Activated CD8-positive, alpha-beta memory T cell treated with anti-CD3 and anti-CD28 coated beads for 24 hours (primary cell): ENCODE measurements around the gene PIGH.
"Not testable (repeated sequence)": the region's sequence is repeated elsewhere in the genome, so short reads cannot be mapped to it uniquely, and the experiment has no call there.

ENCODE experiments used
- DNase-seq: peaks from one replicate; pipeline ENCODE4 v3.0.0-alpha.2; 2020

Gene PIGH

DNA sequence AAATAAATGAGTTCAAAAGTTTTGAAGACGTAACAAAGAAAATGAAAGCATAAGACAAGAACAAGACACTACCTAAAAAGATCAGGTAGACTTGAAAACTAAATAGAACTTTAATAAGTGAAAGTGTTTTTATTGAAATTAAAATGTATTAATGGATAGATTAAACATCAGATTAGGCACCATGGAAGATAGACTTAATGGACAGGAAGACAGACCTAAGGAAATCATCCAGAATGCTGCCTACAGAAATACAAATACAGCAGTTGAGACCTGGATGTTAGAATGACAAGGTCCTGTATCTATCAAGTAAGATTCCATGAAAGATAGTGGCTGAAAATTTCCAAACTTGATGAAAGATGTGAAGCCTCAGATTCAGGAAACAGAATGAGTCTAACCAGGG is 55.5 kb downstream of the PIGH start:
- DNase-seq: no peak

DNA sequence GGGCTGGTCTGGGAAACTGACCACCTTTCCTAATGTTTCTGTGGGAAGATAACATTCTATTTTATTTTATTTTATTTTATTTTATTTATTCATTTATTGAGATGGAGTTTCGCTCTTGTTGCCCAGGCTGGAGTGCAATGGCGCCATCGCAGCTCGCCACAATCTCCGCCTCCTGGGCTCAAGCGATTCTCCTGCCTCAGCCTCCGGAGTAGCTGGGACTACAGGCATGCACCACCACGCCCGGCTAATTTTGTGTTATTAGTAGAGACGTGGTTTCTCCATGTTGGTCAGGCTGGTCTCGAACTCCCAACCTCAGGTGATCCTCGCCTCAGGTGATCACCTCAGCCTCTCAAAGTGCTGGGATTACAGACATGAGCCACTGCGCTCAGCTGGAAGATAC is 57.4 kb downstream of the PIGH start:
- not testable (repeated sequence) for DNase-seq

DNA sequence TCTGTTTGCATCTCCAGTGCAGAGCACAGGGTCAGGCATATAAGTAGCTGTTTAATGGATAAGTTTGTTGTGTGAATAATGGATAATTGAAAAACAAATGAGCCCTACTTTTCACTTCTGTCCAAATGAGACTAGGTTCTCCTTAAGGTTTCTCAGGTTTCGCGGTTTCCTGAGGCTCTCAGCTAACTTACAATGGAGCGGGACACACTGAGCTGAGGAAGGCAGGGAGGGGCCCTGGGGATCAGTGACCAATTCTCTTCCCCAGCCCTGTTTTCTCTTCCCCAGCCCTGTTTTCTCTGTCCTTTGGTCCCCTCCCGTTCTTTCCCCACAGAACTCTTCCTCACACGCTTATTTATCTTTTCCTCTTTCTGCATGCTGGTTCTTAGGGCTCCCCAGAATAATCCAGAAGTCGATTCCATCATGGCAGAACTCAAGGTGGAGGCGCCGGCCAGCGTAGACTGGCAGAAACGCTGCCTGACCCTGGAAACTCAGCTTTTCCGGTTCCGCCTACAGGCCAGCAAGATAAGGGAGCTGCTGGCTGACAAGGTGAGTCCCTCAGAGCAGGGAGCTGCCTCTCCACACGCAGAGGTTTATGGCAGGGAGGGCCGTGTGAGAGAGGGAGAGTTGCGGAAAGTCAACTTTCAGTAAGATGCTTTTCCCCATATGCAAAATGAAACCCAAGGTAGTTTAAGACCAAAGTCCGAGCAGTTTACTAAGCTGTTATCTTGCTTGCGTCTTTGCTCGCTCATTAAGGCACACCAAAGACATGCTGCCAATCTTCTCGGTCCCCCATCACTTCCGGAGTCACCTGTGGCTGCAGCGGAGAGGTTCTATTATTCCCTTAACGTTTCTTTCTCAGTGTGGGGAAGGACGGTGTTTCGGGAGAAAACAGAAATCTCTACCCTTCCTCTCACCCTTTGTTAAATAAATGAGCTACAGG is 58.4 kb downstream of the PIGH start:
- peak; percentile 62 for DNase-seq
